VCaP (cell line): ENCODE data around the gene CALN1.
"Not testable (repeated sequence)": the region's sequence is repeated elsewhere in the genome, so short reads cannot be mapped to it uniquely, and the experiment has no call there.

Experiments
- H3K27ac ChIP-seq: fragments of 450-650 bp; 2 replicates; pipeline ENCODE4 v1.5.1; 2017
- TF ChIP-seq, protein P1 (sequence below): fragments of 450-650 bp; conservative IDR thresholded peaks from 2 replicates; pipeline ENCODE4 v1.5.1; 2017; ENCODE audit warnings: mild to moderate bottlenecking, moderate library complexity

CALN1 gene

DNA sequence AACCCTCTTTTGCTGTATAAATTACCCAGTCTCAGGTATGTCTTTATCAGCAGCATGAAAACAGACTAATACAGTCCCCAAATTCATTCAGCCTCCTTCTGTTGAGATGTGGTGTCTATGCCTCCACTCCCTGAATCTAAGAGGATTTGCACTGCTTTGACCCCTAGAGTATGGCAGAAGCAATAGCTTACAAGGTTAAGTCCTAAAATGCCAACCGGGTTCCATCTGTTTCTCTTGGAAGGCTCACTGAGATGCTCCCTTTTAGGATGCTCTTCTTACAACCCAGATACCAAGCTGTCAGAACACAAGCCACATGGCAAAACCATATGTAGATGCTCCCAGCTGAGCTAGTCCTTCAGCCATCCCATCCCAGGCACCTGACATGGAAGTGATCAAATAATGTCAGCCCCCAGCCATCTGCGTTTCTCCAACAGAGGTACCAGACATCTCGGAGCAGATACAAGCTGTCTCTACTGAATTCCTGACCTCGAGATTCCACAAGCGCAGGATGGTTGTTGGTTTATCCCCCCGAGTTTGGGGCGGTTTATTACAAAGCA is 20.2 kb downstream of the CALN1 start:
- no peak overlapping the region for H3K27ac ChIP-seq
- TF ChIP-seq, protein P1, sequence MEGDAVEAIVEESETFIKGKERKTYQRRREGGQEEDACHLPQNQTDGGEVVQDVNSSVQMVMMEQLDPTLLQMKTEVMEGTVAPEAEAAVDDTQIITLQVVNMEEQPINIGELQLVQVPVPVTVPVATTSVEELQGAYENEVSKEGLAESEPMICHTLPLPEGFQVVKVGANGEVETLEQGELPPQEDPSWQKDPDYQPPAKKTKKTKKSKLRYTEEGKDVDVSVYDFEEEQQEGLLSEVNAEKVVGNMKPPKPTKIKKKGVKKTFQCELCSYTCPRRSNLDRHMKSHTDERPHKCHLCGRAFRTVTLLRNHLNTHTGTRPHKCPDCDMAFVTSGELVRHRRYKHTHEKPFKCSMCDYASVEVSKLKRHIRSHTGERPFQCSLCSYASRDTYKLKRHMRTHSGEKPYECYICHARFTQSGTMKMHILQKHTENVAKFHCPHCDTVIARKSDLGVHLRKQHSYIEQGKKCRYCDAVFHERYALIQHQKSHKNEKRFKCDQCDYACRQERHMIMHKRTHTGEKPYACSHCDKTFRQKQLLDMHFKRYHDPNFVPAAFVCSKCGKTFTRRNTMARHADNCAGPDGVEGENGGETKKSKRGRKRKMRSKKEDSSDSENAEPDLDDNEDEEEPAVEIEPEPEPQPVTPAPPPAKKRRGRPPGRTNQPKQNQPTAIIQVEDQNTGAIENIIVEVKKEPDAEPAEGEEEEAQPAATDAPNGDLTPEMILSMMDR: no peak

DNA sequence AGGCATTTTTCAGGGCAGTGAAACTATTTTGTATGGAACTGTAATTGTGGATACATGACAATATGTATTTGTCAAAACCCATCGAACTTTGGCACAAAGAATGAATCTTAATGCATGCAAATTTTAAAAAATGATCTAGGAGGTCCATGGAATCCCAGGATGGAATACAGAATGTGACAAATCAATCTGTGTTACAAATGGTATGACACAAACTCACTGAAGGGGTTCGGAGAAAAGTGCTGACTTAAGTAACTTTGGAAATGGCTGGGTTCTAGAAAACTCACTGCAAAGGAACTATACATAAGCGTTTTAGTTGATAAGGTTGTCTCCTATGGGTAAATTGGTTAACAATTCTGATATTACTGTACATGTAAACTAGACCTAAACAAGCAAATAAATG is 26.0 kb downstream of the CALN1 start:
- H3K27ac ChIP-seq: no peak overlapping the region
- TF ChIP-seq, protein P1: no peak

DNA sequence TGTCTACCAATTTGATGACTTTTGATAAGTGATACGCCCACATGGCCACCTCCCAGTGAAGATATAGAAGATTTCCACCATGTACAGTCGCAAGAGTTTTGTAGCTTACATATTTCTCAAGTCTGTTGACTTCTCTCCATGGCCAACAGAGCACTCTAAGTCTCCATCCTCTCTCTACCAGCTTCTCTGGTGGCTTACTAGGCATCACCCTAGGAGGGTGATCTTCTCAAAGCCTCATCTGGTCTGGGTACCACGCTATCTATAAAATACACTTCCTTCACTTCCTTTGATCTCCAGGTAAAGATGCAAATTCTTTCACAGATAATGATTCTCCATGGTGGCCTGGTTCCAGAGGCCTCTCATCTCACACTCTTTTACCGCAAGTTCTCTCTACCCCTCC is 49.9 kb downstream of the CALN1 start:
- no peak overlapping the region for H3K27ac ChIP-seq
- TF ChIP-seq, protein P1: no peak

DNA sequence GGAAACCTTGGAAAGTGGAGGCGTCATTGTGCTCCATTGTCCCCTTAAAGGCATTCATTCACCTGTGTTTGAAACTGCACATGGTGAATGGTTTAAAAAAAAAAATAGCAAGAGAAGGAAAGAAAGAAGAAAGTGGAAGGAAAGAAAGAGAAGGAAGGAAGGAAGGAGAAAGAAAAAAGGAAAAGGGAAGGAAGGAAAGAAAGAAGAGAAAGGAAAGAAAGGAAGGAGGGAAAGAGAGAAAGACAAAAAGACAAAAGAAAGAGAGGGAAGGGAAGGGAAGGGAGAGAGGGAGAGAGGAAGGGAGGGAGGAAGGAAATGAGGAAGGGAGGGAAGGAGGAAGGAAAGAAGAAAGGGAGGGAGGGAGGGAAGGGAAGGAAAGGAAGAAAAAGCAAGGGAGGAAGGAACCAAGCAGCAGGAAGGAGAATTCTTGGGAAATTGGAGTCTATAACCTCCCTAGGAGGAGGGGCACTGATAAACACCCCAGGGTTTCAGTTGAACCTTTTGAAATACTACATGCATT is 66.9 kb downstream of the CALN1 start:
- TF ChIP-seq, protein P1: no peak

DNA sequence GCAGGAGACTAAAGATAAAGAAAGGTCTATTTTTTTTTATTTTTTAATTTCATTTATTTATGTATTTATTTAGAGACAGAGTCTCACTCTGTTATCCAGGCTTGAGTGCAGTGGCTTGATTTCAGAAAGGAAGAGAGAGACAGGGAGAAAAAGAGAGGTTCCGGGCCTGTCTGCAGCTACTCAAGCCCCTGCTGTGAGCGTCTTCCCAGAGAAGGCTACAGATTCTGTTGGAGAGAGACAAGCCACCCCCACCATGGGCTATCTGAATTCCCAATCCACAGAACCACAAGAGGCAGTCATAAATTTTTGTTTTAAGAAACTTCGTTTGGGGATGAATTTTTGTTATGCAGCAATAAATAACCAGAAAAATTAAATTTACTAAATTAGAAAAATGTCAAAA is 68.1 kb downstream of the CALN1 start:
- H3K27ac ChIP-seq: no peak overlapping the region
- TF ChIP-seq, protein P1: no peak

More for the DNA sequence above, 66.9 kb downstream of the CALN1 start:
- H3K27ac ChIP-seq: no peak overlapping the region

DNA sequence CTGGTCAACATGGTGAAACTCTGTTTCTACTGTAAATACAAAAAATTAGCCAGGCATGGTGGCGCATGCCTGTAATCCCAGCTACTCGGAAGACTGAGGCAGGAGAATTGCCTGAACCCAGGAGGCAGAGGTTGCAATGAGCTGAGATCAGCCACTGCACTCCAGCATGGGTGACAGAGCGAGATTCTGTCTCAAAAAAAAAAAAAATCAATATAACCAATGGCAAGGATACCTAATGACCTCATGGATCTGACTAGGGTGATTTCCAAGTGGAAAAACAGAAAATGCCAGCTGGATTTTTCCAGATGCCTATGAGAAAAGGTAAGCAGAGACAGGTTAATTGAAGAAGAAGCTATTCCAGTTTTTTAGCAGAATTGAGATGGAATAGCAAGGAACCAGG is 68.8 kb downstream of the CALN1 start:
- H3K27ac ChIP-seq: not testable (repeated sequence)

DNA sequence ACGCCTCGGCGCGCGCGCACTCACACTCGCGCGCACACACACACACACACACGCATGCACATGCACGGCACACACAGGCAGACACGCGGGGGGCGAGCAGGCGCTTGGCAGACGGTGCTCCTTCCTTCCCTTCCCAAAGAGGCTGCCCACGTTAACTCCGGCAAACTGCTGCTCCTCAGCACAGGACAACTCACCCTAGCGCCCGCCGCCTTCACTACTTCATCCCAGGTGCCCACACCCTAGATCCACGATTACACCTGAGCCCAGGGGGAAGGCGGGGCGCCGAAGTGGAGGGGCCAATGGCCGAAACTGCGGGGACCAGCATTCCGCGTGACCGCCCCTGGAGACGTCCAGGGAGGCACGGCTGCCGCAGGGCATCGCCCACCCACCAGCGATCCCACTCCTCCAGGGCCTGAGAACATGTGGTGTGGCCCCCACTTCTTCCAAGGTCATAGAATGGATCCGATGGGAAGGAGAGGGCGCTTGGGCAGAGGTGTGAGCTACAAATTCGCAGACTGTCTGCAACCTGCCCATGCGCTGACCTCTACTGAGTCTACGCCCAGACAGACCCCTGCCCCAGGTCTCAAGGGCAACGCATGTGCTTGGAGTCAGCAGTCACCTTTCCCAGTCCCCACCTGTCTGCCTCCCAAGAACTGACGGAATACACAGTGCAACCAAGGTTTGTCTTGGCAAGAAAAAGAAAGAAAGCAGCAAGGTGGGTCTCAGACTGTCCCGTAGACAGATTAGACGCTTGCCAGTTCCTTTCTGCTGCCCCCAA is 74.6 kb downstream of the CALN1 start:
- TF ChIP-seq, protein P1: no peak
- peak overlapping the region; percentile 30; the same call in 1 of the 2 replicates for H3K27ac ChIP-seq
